ENCODE measurements around the gene HOXB5. TPM values are rescaled to one million over a fixed set of nuclear protein-coding genes. Genes with fewer than 3 reads are reported as not detected.

HOXB5 gene
- total and polyA plus RNA-seq, 2 donors (not counting 1 experiment from before 2014, with no cell fraction given) = not detected

- Mint-ChIP-seq H3K27me3 (peaks cover 21% of the 10 kb centered on the region), H3K4me3 (no peak overlapping the region), H3K4me1 (peaks cover 3% of the 10 kb centered on the region), H3K9me3 (ENCODE audit: insufficient read depth) (no peaks in the 10 kb centered on the region), H3K27ac (no peak overlapping the region)
- Histone ChIP-seq H2AFZ (ENCODE audit: insufficient read depth, low read depth, low read length, poor library complexity, severe bottlenecking) (no peak overlapping the region), H3K79me2 (ENCODE audit: control insufficient read depth, insufficient read depth, low read length) (no peaks in the 10 kb centered on the region), H3K27ac (ENCODE audit: low read length in 2 of 2) (no peak overlapping the region), H4K20me1 (ENCODE audit: control insufficient read depth, insufficient read depth, low read length, poor library complexity, severe bottlenecking) (no peaks in the 10 kb centered on the region), H3K27me3 (replicated peaks in 1 of 4; ENCODE audit: control extremely low read depth in 1 of 4, control insufficient read depth in 3 of 4, insufficient read depth in 4 of 4, low read length in 3 of 4) (peaks cover 0 to 43% (median 8%) of the 10 kb centered on the region in 4 experiments), H3K4me2 (replicated peaks; ENCODE audit: low read depth, low read length, poor library complexity, severe bottlenecking) (no peak overlapping the region), H3K9me3 (ENCODE audit: control extremely low read depth in 1 of 3, control insufficient read depth in 2 of 3, insufficient read depth in 1 of 3, low read length in 2 of 3) (peaks cover 0 to 3% (median 0%) of the 10 kb centered on the region in 3 donors), H3K9ac (ENCODE audit: low read length) (no peak overlapping the region), H3K4me3 (ENCODE audit: control extremely low read depth in 1 of 5, extremely low read depth in 1 of 5, insufficient read depth in 1 of 5, low read depth in 2 of 5, low read length in 4 of 5) (no peak overlapping the region), H3K36me3 (replicated peaks in 1 of 2; ENCODE audit: control extremely low read depth in 1 of 2, control insufficient read depth in 1 of 2, extremely low read depth in 1 of 2, insufficient read depth in 2 of 2, low read length in 1 of 2) (no peaks in the 10 kb centered on the region), H3K4me1 (ENCODE audit: control insufficient read depth in 2 of 2, insufficient read depth in 2 of 2, low read length in 2 of 2) (no peaks in the 10 kb centered on the region)
- intact Hi-C loops (cut with micrococcal nuclease) = no loop called here
- ATAC-seq (ENCODE audit: low read depth) (no peak), DNase-seq (no peak)
- POLR2A ChIA-PET = no interaction called here
- TF ChIP-seq CTCF (IDR thresholded peaks at IDR 0.05) (no peak), EZH2 (IDR thresholded peaks at IDR 0.05; ENCODE audit: borderline replicate concordance, insufficient read depth, low read depth, low read length, poor library complexity, severe bottlenecking) (no peak)
- WGBS (ENCODE audit: insufficient coverage) = 81% methylated on average over 8 of the region's 15 CpGs
- CTCF ChIA-PET = interaction anchor here (0.6 kb wide), 1 partner anchor 1939 kb away, joined by 7 read pairs; no protein-coding TSS in a partner anchor
Observed at GRCh38 chr17:48561884-48562810, 31.4 kb downstream of the HOXB5 start.
